Stimulated activated CD8-positive, alpha-beta memory T cell treated with anti-CD3 and anti-CD28 coated beads, Interleukin-4, amount 100 ng/mL, for 24 hours (primary cell): ENCODE measurements around the gene PHACTR4.
"Not testable (repeated sequence)": the region's sequence is repeated elsewhere in the genome, so short reads cannot be mapped to it uniquely, and the experiment has no call there.

Experiments
- DNase-seq: peaks from one replicate; pipeline ENCODE4 v3.0.0-alpha.2; 2020; ENCODE audit warnings: low read depth

The PHACTR4 gene

GRCh38 chr1:28525002-28525642, 155.6 kb downstream of the PHACTR4 start:
- DNase-seq, result not testable (repeated sequence)

GRCh38 chr1:28526886-28527285, 157.3 kb downstream of the PHACTR4 start:
- DNase-seq, result no peak

GRCh38 chr1:28530456-28530855, 160.9 kb downstream of the PHACTR4 start:
- no peak for DNase-seq

- DNase-seq, result no peak
Observed at GRCh38 chr1:28534671-28535070, 165.1 kb downstream of the PHACTR4 start.

- DNase-seq, result no peak
Observed at GRCh38 chr1:28535180-28535579, 165.6 kb downstream of the PHACTR4 start.

- no peak for DNase-seq
Observed at GRCh38 chr1:28537457-28538199, 168.1 kb downstream of the PHACTR4 start.

GRCh38 chr1:28538286-28538685, 168.7 kb downstream of the PHACTR4 start:
- no peak for DNase-seq

- no peak for DNase-seq
Observed at GRCh38 chr1:28540651-28541050, 171.1 kb downstream of the PHACTR4 start.

GRCh38 chr1:28541414-28542015, 172.0 kb downstream of the PHACTR4 start:
- DNase-seq, result not testable (repeated sequence)

GRCh38 chr1:28545246-28545628, 175.7 kb downstream of the PHACTR4 start:
- DNase-seq, result no peak

GRCh38 chr1:28548318-28548717, 178.8 kb downstream of the PHACTR4 start:
- no peak for DNase-seq
